GM21619 (cell line): ENCODE data around the gene FXYD1.
A peak's percentile ranks its signal among the peaks of the same experiment; 100 is the strongest.
"Not testable (repeated sequence)": the region's sequence is repeated elsewhere in the genome, so short reads cannot be mapped to it uniquely, and the experiment has no call there.

ENCODE experiments used
- ATAC-seq: cut with Tn5 transposase; IDR thresholded peaks from one replicate; pipeline ENCODE4 v1.9.1; 2021; ENCODE audit not compliant: unreplicated experiment

FXYD1 gene

GRCh38 chr19:35124098-35125060, 14.2 kb upstream of the FXYD1 start:
- ATAC-seq, result peak; percentile 66

DNA sequence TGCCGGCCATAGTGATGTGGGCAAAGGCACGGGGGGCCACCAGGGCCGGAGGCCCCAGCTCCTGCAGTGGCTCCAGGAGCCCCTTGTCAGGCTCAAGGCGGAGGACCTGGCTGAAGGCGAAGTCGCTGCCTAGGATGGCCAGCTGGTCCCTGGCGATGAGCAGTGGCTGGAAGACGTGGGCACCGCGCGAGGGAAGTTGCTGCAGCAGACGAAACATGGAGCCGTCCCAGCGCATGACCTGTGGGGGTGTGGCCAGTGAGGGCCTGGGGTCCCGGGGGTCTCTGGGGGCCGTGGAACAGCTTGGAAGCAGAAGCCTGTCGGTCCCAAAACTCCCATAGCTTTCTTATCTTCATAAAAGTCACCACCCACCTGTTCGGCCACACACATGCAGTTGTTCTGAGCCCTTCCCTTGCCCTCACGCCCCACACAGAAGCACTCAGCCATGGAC, 13.3 kb upstream of the FXYD1 start:
- no peak for ATAC-seq

- no peak for ATAC-seq
These were observed 12.6 kb upstream of the FXYD1 start for GRCh38 chr19:35125749-35126623.

DNA sequence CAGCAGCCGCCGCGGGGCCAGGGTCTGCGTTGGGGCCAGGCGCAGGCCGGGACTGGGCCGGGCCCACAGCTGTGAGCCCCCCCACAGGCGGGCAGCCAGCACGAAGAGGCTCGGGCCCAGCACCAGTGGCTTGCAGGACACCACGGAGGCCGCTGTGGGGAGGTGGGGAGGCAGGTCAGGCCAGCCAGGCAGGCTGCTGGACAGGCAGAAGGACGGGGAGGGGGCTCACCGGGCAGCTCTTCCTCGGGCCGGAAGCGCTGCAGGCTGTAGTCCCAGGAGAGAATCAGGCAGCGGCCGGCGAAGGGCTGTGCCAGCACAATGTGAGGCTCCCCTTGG, 12.0 kb upstream of the FXYD1 start:
- no peak for ATAC-seq

GRCh38 chr19:35127871-35128270, 10.8 kb upstream of the FXYD1 start:
- no peak for ATAC-seq

- ATAC-seq, result no peak
These were observed 10.1 kb upstream of the FXYD1 start for GRCh38 chr19:35128398-35129057.

- ATAC-seq, result not testable (repeated sequence)
These were observed 8.8 kb upstream of the FXYD1 start for GRCh38 chr19:35129724-35130274.

DNA sequence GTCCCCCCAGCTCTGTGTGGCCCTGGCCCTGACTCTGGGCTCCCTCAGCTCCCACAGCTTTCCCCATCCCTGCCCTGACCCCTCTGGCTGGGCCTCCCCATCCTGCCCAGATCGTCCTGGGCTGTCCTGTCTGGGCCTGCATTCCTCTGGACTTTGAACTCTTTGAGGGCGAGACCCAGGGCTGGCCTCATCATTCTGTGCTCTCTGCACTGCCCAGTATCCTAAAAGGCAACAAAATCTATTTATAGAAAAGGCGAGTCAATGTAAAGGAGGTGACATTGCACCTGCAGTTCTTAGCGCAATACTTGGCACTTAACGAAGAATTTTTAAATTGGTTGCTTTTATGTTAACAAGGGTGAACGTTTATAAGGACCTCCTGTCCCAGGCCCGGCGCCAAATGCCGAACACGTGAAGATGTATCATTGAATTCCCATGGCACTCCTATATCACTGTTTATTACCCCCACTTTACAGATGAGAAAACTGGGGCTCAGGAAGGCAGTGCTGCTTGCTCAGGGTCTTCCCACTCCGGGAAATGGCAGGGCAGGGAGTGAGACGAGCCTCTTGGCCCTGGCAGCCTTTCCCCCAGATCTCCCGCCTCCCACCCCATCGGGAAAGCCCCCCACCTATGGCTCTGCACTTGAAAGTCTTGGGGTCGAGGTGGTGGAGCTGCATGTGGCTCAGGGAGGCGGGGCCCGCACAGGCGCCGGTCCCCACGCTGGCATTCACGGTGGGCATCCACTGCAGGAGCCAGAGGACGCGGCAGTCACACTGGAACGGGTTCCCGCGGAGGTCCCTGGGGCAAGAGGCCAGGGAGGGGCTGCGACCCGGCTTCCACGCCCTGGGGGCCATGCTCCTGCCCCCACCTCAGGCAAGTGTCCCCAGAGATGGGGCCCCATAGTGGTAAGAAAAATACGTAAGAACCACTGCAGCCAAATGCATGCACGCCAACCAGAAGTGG, 7.6 kb upstream of the FXYD1 start:
- ATAC-seq, result no peak

DNA sequence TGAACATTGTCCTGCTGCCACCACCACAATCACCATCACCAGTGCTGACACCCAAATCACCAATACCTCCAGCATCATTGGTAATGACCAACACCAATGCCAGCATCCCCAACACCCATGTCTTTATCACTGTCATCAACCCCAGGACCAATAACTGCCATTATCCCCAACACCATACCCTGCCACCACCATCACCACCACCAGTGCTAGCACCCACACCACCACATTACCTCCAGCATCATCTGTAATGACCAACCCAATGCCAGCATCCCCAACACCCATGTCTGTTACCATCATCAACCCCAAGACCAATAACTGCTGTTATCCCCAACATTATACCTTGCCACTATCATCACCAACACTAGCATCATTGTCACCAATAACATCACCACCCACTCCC, 6.4 kb upstream of the FXYD1 start:
- ATAC-seq, result no peak

DNA sequence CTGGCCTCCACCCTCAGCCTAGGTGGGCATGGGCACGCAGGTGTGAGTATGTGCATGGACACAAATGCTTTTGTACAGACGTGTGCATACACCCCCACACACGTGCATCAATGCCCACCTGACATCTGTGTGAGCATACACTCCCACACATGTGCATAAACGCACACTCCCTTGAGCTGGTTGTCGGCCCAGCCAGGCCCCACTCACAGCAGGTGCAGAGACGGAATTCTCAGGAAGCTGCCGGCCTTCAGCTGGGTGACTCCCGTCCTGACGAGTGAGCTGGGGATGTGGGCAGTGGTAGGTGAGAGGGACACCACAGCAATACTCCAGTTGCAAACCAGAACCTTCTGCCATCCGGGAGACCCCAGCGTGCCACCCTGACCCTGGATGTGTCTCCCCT, 4.8 kb upstream of the FXYD1 start:
- ATAC-seq, result no peak

GRCh38 chr19:35134601-35135242, 3.9 kb upstream of the FXYD1 start, which contains the start of gene LGI4:
TSS of gene LGI4 (minus strand) at chr19:35135059. CDS start at chr19:35134680, 379 bp downstream.
- ATAC-seq, result no peak

GRCh38 chr19:35135389-35135909, 3.2 kb upstream of the FXYD1 start:
- no peak for ATAC-seq

- ATAC-seq, result no peak
These were observed 2.4 kb upstream of the FXYD1 start for GRCh38 chr19:35136231-35136630.

GRCh38 chr19:35136977-35137702, 1.5 kb upstream of the FXYD1 start:
- ATAC-seq, result no peak

- ATAC-seq, result no peak
These were observed 1.8 kb downstream of the FXYD1 start for GRCh38 chr19:35140207-35140961.

GRCh38 chr19:35140962-35141836, 2.6 kb downstream of the FXYD1 start:
- peak; percentile 56 for ATAC-seq
